CD4-positive, alpha-beta T cell treated with Interleukin-4 for 4 hours (primary cell): ENCODE data around the gene CAPN5.

Source experiments
- DNase-seq: peaks from one replicate; pipeline ENCODE4 v3.0.0-alpha.2; 2020

Gene CAPN5

DNA sequence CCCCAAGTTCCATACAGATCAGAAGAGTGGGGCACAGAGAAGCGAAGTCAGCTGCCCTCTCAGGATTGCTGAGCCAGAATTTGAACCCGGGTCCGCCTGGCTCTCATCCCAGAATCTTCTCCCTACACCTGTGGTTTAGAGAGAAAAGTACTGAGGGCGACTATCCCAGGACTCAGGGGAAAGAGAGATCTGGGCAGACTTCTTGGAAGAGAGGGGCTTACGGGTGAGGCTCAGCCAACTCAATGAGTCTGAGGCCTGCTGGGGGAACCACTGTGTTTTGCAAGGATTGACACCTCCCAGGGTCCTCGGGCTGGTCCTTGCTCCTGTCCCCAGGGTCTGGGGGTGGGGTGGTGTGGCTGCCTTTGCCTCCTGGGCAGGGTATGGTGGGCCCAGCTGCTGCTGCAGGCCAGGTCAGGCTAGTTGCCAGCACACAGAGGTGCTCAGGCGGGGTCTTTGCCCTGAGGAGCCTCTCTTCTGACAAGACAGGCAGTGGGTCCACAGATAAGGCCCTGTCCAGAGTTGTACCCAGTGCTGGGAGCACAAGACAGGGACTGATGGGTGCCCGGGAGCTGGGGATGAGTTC is 1.2 kb downstream of the CAPN5 start:
- DNase-seq: no peak

DNA sequence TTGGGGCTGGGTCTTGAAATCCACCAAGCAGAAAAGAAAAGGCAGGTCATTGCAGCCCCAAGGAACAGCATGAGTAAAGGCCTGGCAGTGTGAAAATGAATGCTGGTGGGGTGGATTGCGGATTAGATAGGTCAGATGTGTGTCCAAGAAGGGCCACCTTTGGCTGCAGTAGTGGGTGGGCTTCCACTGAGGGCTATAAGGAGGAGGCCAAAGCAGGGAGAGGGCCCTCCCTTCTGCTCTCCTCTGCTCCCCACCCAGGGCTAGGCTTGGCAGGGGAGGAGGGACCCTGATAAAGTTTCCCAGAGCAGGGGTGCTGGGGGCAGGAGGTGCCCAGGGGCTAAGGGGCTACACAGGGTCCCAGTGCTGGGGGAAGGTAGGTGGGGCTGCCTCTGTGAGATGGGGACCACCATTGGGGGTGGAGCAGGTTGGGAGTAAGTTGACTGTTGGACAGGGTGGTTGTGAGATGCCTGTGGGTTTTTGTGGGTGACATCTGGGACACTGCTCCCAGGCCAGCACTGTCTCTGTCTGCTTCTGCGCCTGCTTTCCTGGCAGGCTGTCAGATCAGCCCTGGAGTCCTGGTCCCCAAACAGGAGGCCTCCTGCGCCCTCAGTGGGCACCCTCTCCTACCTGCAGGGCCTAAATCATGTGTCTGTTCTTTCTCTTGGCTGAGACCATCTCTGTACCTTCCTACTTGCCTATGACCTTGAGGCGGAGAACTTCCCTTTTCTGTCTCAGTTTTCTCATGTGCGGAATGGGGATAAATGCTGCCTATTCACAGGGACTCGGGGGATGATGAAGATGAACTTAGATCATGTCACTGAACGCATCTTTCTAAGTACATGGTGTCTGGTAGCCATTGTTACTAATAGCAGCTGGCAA is 1.9 kb downstream of the CAPN5 start:
- DNase-seq: no peak

DNA sequence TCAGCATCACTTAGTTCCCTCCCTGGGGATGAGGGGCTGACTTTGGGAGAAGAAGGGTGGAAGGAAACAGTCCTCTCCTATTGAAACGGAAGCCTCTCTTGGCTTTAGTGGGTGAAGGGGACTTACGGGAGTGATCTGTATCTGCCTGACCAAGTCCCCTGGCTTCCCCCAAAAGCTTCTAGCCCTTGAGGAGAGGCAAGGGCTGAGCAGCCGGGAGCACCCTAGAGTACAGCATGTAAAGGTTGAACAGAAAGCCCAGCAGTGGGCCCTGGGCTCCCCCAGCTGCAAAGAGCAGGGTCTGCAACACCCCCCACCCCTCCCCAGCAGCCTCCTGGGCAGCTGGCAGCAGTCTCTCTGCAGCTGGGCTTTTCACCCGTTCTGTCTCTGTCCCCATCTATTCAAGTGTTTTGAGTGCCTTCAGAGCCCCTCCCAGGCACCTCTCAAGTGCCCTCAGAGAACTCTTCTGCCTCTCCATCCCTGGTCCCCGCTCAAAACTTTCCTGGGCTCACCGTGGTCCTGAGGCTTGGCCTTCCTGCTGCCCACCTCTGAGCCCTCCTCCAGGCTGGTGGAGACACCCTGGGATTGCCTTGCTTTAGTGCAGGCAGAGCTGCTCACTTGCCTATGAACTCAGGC is 2.7 kb downstream of the CAPN5 start:
- DNase-seq: no peak

DNA sequence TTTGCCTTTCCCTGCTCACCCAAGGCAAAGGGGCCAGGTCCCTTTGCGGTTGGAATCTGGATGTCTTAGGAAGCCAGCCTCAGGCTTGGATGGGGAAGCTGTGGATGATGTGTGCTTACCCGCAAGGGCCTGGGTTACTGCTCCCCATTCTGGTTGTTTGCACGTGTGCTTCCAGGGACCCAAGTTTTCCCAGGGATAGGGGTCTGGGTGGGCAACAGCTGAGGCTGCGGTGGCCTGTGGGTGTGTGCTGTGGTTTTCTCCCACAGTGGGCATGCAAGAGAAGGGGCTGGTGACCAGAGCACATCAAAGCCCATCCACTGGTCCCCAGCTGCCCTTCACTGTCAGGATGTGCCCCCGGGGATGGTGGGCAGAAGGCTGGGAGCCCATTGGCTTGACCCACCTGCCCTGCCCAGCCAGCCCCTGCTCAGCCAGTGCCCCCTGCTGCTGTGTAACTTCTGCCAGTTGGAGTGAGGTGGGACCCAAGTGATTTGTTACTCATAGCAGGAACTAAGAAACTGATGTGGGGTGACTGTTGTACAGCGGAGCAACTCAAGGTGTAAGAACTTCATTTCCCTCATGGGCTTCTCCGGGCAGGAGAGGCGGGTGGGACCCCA is 3.3 kb downstream of the CAPN5 start:
- DNase-seq: no peak

DNA sequence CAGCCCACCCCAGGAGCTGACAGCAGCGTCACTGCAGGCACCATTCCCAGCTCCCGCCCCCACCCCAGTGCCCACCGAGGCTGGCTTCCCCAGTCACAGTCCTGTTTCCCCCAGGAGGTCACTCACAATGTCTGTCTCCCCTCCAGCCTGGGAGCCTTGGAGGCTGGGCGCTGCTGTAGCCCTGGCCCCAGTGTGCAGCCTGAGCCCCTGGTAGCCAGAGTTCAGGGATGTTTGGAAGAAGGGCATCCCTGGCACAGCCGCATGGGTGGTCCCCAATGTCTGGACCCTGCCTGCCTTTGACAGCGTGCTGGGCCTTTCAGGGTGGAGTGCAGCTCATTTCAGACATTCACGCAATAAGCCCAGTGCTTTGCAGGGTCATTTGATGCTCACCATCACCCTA is 4.3 kb downstream of the CAPN5 start:
- no peak for DNase-seq

DNA sequence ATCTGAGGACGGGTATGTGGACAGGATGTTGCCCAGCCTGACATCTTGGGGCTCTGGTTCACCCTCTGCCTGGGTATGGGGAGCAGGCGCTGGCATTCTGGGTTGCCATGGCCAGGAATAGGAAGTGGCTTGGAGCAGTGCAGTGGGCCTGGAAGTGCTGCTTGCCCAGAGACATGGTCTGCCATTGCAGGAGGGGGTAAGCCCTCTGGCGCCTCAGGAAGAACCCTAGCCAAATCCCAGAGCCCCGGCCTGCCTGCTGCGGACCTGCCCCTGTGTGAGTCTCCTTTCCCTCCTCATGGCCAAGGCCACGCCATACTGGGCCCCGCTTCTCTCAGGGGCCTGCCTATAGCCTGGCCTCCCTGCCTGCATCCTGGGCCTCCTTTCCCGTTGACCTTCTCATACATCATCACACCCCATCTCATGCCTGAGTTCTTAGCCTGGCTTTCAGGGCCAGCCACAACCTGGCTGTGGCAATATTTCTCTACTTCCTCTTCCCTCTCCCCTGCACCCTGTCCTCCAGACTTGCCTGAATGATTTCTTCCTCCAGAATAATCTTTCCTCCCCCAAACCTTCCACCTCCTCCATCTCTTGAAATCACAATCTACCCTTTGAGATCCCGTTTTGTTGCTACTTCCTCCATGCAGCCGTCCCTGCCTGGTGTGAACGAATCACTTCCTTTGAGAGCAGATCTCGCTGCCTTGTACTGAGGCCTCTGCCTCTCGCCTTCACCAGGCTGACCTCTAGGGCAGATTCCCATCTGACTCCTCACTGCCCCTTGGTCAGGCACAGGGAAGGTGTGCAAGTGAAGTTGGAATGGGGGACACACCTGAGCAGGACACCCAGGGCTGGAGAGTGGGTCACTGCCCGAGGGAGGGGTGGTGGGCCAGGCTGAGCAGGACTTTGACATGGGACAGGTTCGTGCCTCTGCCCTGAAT is 5.2 kb downstream of the CAPN5 start:
- no peak for DNase-seq

DNA sequence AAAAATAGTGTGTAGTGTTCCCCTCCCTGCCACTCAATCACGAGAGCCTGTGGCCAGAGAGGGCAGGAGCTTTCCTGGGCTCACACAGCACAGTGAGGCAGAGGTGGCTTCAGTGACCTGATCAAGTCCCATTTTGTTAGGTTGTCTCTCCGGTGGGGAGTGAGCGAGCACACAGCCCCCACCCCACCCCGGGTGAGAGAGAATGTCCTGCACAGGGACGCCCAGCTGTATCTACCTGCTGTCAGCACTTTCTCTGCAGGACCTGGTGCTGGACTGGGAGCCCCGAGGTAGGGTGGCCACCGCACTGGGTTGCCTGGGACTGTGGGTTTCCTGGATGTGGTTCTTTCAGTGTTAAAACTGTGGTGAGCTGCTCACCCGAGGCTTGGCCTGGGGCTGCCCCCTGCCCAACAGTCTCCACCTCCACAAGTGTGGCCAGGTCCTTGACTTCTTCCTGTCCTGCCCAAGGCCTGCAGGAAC is 6.1 kb downstream of the CAPN5 start:
- no peak for DNase-seq

DNA sequence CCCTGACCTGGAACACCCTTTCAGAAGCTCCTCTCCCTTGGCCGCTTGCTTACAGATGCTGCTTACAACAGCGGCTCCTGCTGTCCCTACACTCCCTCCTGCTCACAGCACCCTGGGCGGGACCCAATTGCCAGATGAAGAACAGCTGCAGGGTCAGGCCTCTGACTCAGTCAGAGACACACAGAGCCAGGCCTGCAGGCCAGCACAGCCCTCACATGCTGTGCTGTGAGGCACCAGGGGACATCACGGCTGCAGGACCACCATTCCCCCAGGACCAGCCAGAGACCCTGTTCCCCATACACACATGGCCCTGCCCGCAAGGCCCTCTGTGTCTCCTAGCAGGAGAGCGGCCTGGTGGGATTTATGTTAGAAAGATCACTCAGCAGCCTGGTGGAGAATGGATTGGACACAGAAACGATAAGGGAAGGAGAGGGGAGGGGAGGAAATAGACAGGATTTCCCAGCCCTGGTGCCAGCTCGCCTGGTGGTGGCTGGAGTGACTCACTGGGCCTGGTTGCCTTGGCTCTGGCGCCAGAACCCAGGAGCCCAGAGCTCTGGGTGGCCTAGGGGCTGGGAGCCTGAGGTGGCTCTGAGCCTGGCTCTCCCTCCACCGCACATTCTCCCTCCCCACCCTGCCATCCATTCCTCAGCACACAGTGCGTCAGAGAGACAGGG is 6.7 kb downstream of the CAPN5 start:
- DNase-seq: no peak

DNA sequence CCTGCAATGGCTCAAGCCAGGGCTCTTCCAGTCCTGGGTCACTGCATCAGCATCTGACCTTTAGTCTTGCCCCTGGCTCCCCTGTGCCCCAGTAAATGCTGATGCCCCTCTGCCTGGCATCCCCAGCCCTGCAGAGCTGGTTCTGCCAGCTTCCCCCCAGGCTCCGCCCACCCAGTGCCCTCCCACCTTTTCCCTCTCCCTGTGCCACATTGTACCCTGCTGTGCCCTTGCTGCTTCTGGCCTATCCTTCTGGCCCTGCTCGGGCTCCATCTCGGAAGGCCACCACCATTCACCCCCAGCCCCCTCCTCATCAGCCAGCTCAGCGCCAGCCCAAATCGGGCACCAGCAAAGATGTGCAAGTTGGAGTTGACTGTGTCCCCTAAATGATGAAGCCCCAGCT is 7.4 kb downstream of the CAPN5 start:
- DNase-seq: no peak

DNA sequence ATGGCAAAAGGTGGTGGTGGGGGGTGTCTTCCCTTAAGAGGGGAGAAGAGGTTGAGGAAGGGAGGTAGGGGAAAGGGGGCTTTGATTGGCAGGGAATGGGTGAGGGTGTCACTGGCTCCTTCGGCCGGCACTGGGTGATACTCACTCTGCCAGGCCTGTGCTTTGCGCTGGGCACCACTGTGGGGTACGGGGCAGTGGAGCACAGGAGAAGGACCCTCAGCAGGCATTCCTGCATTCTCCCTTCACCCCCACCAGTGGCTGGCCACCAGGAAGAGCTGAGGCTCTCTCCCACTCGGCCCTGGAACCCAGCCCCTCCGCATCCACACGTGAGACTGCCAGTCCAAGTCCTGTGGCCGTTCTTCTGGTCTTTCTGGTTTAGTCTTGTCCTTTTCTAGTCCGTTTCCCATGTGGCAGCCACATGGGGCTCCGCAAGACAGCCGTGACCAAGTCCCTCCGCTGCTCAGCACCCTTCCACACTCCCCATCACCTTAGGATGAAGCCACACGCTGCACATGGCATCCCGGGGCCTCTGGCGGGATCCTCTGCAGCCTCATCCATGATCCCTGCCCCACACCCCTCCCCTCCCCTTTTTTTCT is 8.0 kb downstream of the CAPN5 start:
- no peak for DNase-seq

DNA sequence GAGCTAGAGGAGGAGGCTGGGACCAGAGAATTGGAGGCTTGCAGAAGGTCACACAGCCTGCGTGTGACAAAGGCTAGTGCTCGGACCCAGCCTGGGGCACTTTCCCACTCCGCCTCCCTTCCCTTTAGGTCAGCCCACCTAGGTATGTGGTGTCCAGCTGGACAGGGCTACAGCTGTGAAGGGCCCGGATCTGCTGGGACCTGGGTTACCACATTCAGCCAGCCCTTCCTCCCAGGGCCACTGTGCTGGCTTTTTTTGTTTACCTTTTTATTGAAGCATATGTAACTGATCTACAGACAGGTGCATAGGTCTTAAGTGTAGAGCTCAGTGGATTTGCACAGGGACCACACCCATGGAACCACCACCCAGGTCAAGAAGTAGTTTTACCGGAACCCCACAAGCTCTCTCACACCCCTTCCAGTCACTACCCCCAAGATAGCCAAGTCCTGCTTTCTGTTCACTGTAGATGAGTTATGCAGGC is 8.7 kb downstream of the CAPN5 start:
- no peak for DNase-seq

DNA sequence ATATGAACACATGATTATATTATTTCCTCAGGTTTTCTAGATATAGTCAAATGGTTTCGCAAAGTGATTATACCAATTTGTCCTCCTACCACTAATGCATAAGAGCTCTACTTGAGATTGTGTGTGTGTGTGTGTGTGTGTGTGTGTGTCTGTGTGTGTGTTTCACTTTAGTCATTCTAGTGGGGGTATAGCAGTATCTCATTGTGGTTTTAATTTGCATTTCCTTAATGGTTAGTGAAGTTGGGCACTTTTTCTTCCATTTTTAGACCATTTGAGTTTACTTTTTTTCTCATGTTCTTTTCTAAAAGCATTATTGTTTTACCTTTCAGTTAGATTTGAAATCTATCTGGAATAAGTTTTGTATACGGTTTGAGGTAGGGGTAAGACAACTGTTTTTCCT is 12.9 kb downstream of the CAPN5 start:
- no peak for DNase-seq

DNA sequence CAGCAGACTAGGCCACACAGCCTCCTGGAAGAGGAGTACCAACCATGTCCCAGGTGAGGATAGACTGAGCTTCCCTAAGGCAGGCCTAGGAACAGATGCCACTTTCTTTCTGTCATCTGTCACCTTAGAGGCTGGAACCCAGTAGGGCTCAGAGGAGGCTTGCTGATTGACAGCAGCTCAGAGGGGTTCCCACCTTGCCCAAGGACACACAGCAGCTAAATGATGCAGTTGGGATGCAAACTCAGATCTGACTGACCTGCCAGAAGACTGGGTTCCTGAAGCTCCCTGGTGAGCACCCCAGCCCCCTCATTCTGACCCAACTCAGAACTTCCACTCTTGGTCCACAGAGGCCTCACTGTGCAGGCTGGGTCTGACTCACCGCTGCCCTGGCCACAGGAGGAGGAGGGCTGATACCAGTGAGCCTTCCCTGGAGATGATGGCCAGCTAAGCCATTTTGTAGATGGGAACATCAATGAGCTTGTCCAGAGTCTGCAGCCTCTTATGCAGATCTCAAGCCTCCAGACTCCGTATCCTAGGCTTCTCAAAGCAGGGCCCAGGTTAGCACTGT is 14.0 kb downstream of the CAPN5 start:
- no peak for DNase-seq

DNA sequence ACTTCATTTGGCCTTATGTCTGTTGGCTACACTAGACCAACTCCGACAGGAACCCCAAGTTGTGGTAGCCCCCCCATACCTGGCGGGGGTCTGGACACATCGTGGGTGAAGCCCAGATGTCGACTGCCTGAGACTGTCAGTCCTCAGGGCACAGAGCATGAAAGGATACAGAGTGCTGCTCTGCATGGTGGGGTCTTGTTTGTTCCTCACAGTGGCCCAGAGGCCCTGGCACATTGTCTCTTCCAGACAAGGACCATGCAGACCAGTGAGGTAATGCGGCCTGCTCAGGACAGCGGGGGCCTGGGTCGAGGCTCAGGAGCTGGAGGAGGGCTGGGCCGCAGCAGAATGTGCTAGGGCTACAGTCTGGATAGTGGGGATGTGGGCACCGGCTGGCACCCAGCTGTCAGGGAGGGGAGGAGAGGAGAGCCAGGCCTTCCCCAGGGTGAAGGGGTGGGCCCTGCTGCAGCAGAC is 14.6 kb downstream of the CAPN5 start:
- no peak for DNase-seq

DNA sequence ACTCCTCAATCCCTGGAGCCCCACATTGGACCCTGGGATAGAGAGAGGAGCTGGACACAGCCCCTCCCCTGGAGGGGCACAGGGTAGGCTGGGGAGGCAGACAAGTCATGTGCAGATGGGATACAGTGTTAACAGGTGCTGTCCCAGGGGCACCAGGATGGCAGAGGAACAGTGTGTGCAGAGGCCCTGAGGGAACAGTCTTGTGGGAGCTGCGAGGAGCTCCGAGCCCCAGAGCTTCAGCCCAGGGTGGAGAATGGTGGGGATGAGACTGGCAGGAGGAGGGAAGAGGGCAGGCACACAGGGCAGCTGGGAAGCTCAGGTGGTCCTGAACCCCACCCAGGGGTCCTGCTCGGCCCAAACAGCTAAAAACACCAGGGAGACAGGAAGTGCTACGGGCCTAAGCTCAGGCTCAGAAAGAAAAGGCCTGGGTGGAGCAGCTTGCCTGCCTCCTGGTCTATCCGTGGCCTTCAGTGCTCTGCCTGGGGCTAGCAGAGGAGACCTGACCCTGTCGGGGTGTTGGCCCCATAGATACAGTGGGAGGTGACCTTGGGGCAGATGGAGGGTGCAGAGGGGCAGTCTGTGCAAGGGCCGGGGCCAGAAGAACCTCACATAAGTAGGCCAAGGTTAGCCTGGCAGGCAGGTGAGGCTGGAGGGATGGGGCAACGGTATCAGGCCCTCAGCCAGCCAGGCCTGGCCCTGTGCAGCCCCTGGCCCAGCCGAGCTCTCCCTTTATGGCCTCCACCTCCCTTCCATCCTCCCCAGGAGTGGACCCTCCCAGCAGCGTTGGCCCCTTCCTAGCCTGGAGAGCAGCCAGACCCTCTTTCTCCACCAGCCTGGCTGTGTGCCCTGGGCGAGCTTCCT is 15.4 kb downstream of the CAPN5 start:
- DNase-seq: no peak

DNA sequence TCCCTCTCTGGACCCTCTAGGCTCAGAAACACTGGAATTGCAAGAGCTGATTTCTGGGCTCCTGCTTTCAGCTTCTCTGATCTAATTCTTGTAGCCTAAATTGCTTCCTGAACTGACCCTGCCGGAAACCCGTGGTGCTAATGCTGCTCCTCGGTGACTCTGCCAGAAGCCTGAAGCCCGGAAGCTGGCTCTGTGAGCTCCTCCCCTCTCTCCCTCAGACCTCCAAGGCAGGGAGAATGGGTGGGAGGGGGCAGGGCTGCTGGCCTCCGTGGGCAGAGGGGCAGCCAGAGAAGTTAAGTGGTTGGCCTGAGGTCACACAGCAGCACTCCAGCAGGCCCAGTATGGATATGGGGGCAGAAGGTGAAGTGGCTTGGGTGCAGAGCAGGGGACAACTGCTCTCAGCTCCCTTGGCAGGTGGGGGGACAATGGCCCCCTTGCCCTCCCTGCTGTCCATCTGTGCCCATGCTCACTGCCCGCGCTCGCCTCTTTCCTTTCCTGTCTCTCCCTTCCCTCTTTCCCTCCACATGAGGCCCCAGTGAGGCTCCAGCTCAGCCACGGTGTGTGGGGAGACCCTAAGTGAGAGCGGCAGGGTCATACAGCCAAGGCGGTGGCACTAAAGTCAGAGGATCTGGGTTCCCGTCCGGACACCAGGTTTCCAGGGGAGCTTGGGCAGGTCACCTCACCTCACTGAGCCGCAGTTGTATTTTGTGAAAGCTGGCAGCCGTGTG is 16.2 kb downstream of the CAPN5 start:
- peak; percentile 35 for DNase-seq

DNA sequence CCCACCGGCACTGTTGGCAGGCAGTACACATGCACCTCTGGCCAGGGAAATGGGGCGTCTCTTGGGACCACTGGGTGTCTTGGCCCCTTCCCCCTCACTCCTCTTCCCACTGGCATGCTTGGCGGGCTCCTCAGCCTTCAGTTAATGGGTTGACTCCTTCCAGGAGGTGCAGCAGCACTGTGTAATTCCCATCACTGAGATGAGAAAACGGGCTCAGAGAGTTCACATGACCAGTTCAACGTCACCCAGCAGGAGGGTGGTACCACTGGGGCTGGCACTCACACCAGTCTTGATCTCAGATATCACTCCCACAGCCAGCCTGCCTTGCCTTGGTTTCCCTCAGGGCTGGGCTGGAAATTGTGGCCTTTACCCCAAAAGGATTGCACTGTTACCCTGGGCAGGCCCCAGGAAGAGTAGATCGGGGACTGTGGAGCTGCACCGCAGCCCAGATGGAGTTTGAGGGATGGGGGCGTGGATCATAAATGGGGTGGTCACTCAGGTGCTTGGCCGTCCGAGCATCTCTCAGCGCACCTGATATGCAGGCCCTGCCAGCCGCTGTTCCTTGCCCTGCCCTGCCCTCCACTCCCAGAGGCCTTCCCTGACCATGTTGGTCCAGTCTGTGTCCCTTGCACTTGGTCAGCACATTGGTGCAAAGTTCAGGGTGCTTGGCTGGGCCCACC is 16.9 kb downstream of the CAPN5 start:
- no peak for DNase-seq

DNA sequence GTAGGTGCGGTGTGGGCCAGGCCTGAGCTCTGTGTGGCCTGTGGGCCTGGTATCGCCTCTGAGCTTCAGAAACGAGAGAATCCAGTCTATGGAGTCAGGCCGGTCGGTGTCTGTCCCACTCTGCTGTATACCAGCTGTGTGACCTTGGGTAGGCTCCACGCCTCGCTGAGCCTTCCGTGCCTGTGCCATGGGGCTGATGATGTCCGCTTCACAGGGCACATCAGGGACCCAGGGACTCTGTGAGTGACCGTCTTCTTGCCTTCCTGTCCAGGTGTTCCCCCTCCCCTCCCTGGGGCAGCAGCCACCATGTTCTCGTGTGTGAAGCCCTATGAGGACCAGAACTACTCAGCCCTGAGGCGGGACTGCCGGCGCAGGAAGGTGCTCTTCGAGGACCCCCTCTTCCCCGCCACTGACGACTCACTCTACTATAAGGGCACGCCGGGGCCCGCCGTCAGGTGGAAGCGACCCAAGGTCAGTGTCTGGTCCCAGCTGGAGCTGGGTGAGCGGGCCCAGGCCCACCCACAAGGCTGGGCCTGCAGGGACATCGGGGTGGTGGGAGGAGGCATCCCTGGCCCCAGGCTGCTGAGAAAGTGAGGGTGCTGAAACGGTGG is 17.9 kb downstream of the CAPN5 start:
- no peak for DNase-seq
